OCI-LY3 (cell line): Measurements from ENCODE around the gene DENND1A.

Source experiments
- H2AFZ ChIP-seq: fragments of 200-600, 300-600 bp; shearing (Covaris generic); 2 replicates; pipeline ENCODE4 v1.6.0; 2014; ENCODE audit warnings: antibody characterized with exemption, low read depth, low read length
- H3K27ac ChIP-seq: fragments of 200-600, 300-600 bp; sonication (generic); 2 replicates; pipeline ENCODE4 v1.5.1; 2014; ENCODE audit warnings: mild to moderate bottlenecking, low read length, moderate library complexity, mixed read lengths
- H3K27me3 ChIP-seq: fragments of 200-600, 300-600 bp; sonication (generic); 2 replicates; pipeline ENCODE4 v1.6.1; 2014; ENCODE audit warnings: low read depth, low read length, mixed read lengths
- H3K36me3 ChIP-seq: fragments of 200-600, 300-600 bp; sonication (generic); replicated peaks from 2 replicates; pipeline ENCODE3; 2014; ENCODE audit warnings: low read depth, low read length, mixed read lengths
- H3K4me1 ChIP-seq: fragments of 300-600, 200-600 bp; sonication (generic); 2 replicates; pipeline ENCODE4 v1.6.1; 2014; ENCODE audit warnings: low read length, mixed read lengths
- H3K4me2 ChIP-seq: fragments of 200-600, 300-600 bp; sonication (generic); 2 replicates; pipeline ENCODE4 v1.6.1; 2014; ENCODE audit warnings: low read length, mixed read lengths
- H3K4me3 ChIP-seq: fragments of 300-600, 200-600 bp; sonication (generic); 2 replicates; pipeline ENCODE4 v1.5.1; 2014; ENCODE audit warnings: antibody characterized with exemption, mild to moderate bottlenecking, low read length, moderate library complexity
- H3K79me2 ChIP-seq: fragments of 300-600, 200-600 bp; shearing (Covaris generic); 2 replicates; pipeline ENCODE4 v1.6.1; 2014; ENCODE audit warnings: mild to moderate bottlenecking, low read length, mixed read lengths
- H3K9ac ChIP-seq: fragments of 300-600, 200-600 bp; shearing (Covaris generic); 2 replicates; pipeline ENCODE4 v1.6.0; 2014; ENCODE audit warnings: mild to moderate bottlenecking, low read length, moderate library complexity
- H3K9me3 ChIP-seq: fragments of 200-600, 300-600 bp; shearing (Covaris generic); 2 replicates; pipeline ENCODE4 v1.6.1; 2014; ENCODE audit warnings: low read length, mixed read lengths; ENCODE audit not compliant: insufficient read depth
- H4K20me1 ChIP-seq: fragments of 200-600, 300-600 bp; sonication (generic); 2 replicates; pipeline ENCODE4 v1.6.1; 2016; ENCODE audit warnings: low read length, mixed read lengths; ENCODE audit not compliant: insufficient read depth
- CTCF ChIP-seq: fragments of 200-600, 300-600 bp; sonication (generic); IDR thresholded peaks from 2 replicates; pipeline ENCODE4 v1.5.1; 2014; ENCODE audit warnings: antibody characterized with exemption, low read length, low read depth
- EZH2phosphoT487 ChIP-seq: fragments of 200-600 bp; shearing (Covaris generic); IDR thresholded peaks from 2 replicates; pipeline ENCODE4 v1.6.1; 2018; ENCODE audit warnings: antibody characterized with exemption, mixed run types, low read depth

The DENND1A gene

GRCh38 chr9:123423311-123423640, 506.6 kb downstream of the DENND1A start:
- Histone ChIP-seq H3K4me3 (no peak overlapping the region), H3K27ac (no peak overlapping the region), H3K4me2 (no peak overlapping the region), H3K9me3 (no peaks in the 10 kb centered on the region), H3K36me3 (peaks cover 14% of the 10 kb centered on the region), H3K9ac (no peak overlapping the region), H2AFZ (no peak overlapping the region), H3K27me3 (no peaks in the 10 kb centered on the region), H4K20me1 (no peaks in the 10 kb centered on the region; the same call in 1 of the 2 replicates), H3K79me2 (no peaks in the 10 kb centered on the region), H3K4me1 (peaks cover 12% of the 10 kb centered on the region)
- TF ChIP-seq EZH2phosphoT487 = no peak

GRCh38 chr9:123422635-123423310, 507.2 kb downstream of the DENND1A start:
- Histone ChIP-seq H4K20me1 (no peaks in the 10 kb centered on the region; the same call in 1 of the 2 replicates), H3K36me3 (peaks cover 14% of the 10 kb centered on the region), H3K9me3 (no peaks in the 10 kb centered on the region), H2AFZ (no peak overlapping the region), H3K4me3 (no peak overlapping the region), H3K27ac (no peak overlapping the region), H3K4me2 (no peak overlapping the region), H3K9ac (no peak overlapping the region), H3K27me3 (no peaks in the 10 kb centered on the region), H3K79me2 (no peaks in the 10 kb centered on the region), H3K4me1 (peaks cover 12% of the 10 kb centered on the region)
- no peak for TF ChIP-seq CTCF
- no peak for TF ChIP-seq EZH2phosphoT487

GRCh38 chr9:123421801-123422455, 508.0 kb downstream of the DENND1A start:
- no peak overlapping the region for H3K9ac ChIP-seq
- TF ChIP-seq CTCF (no peak), EZH2phosphoT487 (no peak)
- no peaks in the 10 kb centered on the region for H3K79me2 ChIP-seq
- no peak overlapping the region for H2AFZ ChIP-seq
- H3K9me3 ChIP-seq = no peaks in the 10 kb centered on the region
- H3K4me1 ChIP-seq = peaks cover 9% of the 10 kb centered on the region
- no peaks in the 10 kb centered on the region for H3K27me3 ChIP-seq
- no peak overlapping the region for H3K27ac ChIP-seq
- no peaks in the 10 kb centered on the region; the same call in 1 of the 2 replicates for H4K20me1 ChIP-seq
- no peak overlapping the region for H3K4me2 ChIP-seq
- no peak overlapping the region for H3K4me3 ChIP-seq
- peaks cover 11% of the 10 kb centered on the region for H3K36me3 ChIP-seq

GRCh38 chr9:123421186-123421585, 508.7 kb downstream of the DENND1A start:
- Histone ChIP-seq H3K79me2 (no peaks in the 10 kb centered on the region), H4K20me1 (no peaks in the 10 kb centered on the region), H3K27me3 (no peaks in the 10 kb centered on the region), H2AFZ (no peak overlapping the region), H3K9me3 (no peaks in the 10 kb centered on the region), H3K9ac (no peak overlapping the region), H3K36me3 (peaks cover 8% of the 10 kb centered on the region), H3K4me3 (no peak overlapping the region), H3K27ac (no peak overlapping the region), H3K4me1 (peaks cover 1% of the 10 kb centered on the region), H3K4me2 (no peak overlapping the region)
- TF ChIP-seq CTCF = no peak
- TF ChIP-seq EZH2phosphoT487 = no peak
